Endothelial cell of umbilical vein (primary cell): ENCODE data around the gene PPM1D. TPM values are rescaled to one million over a fixed set of nuclear protein-coding genes. Genes with fewer than 3 reads are reported as not detected.

Experiments used
- BruUV-seq: library from RNA; stranded (reverse); fragments of 400-500 nt; replicated peaks from 2 replicates; lab custom pipeline; 2021; lab: Mats Ljungman, UMichigan
- CTCF ChIA-PET: fragments of 300-600, 350-600 bp; sonication (Branson Sonifier 250); formaldehyde crosslinking; loops from one replicate; lab custom pipeline; 2021; ENCODE audit warnings: antibody characterized with exemption, inconsistent platforms; lab: Charles Lee
- POLR2A ChIA-PET: fragments of 300-600, 350-600 bp; sonication (Branson Sonifier 250); formaldehyde crosslinking; loops from one replicate; lab custom pipeline; 2021; ENCODE audit warnings: antibody characterized with exemption, inconsistent platforms; lab: Charles Lee
- DNase-seq: peaks from one replicate; pipeline ENCODE4 v3.0.0-alpha.2; 2011; ENCODE audit warnings: low read depth, low spot score
- FAIRE-seq: peaks from 2 replicates; lab custom pipeline; 2011; peaks lifted over from hg19 to GRCh38; lab: Jason Lieb, UNC
- H2AFZ ChIP-seq: 2 replicates; pipeline ENCODE4 v1.6.0; 2012; ENCODE audit warnings: low read depth, low read length, control low read depth, inconsistent platforms
- H3K27ac ChIP-seq: 2 replicates; pipeline ENCODE4 v1.5.1; 2011; ENCODE audit warnings: low read depth, mild to moderate bottlenecking, control low read depth, low read length, moderate library complexity; ENCODE audit not compliant: insufficient read depth
- H3K27me3 ChIP-seq, 2 experiments: 2 replicates each; pipeline versions ENCODE4 v1.6.0 to v1.6.1; 2011; ENCODE audit warnings: low read length in 2 of 2, mixed read lengths in 1 of 2; ENCODE audit not compliant: control insufficient read depth in 2 of 2, insufficient read depth in 2 of 2
- H3K36me3 ChIP-seq, 2 experiments: 2 replicates in 1 of 2; 3 replicates in 1 of 2; pipeline ENCODE4 v1.5.1; 2011; ENCODE audit warnings: low read length in 2 of 2, mild to moderate bottlenecking in 1 of 2, moderate library complexity in 1 of 2; ENCODE audit not compliant: control insufficient read depth in 2 of 2, insufficient read depth in 2 of 2; ENCODE audit errors: extremely low read depth in 1 of 2
- H3K4me1 ChIP-seq: 3 replicates; pipeline ENCODE4 v1.5.1; 2011; ENCODE audit warnings: mild to moderate bottlenecking, low read length; ENCODE audit not compliant: control insufficient read depth, insufficient read depth; ENCODE audit errors: extremely low read depth
- H3K4me2 ChIP-seq: 2 replicates; pipeline ENCODE4 v1.6.1; 2011; ENCODE audit warnings: low read length, control low read depth, mixed read lengths; ENCODE audit not compliant: insufficient read depth
- H3K4me3 ChIP-seq, 3 experiments: fragments of 200-600 bp in 1 of 3; sonication (generic), shearing (Covaris generic) in 1 of 3; replicated peaks in 1 of 3; 2 replicates each; pipeline ENCODE4 v1.5.1; 2011 to 2016; ENCODE audit warnings: control low read depth in 3 of 3, low read length in 3 of 3, mild to moderate bottlenecking in 2 of 3, inconsistent platforms in 1 of 3, low read depth in 1 of 3, moderate library complexity in 1 of 3; ENCODE audit not compliant: insufficient read depth in 1 of 3
- H3K79me2 ChIP-seq: 2 replicates; pipeline ENCODE4 v1.6.0; 2012; ENCODE audit warnings: low read length, inconsistent platforms; ENCODE audit not compliant: control insufficient read depth, insufficient read depth
- H3K9ac ChIP-seq: replicated peaks from 2 replicates; pipeline ENCODE3; 2011; ENCODE audit warnings: low read length, control low read depth; ENCODE audit not compliant: insufficient read depth; ENCODE audit errors: extremely low read depth
- H3K9me1 ChIP-seq: replicated peaks from 3 replicates; pipeline ENCODE4 v1.6.0; 2011; ENCODE audit warnings: mild to moderate bottlenecking, low read length; ENCODE audit not compliant: control insufficient read depth, insufficient read depth; ENCODE audit errors: extremely low read depth
- H3K9me3 ChIP-seq: replicated peaks from 2 replicates; pipeline ENCODE4 v1.5.1; 2012; ENCODE audit warnings: low read length, inconsistent platforms; ENCODE audit not compliant: control insufficient read depth, insufficient read depth
- H4K20me1 ChIP-seq: replicated peaks from 2 replicates; pipeline ENCODE3; 2011; ENCODE audit warnings: mild to moderate bottlenecking, low read length; ENCODE audit not compliant: control insufficient read depth, insufficient read depth; ENCODE audit errors: extremely low read depth
- CTCF ChIP-seq, 2 donors: IDR thresholded peaks; 1 replicate in 1 of 2; 2 replicates in 1 of 2; pipeline ENCODE4 v1.5.1; 2011; ENCODE audit warnings: low read length in 2 of 2, mild to moderate bottlenecking in 2 of 2, moderate library complexity in 2 of 2, control low read depth in 1 of 2, inconsistent platforms in 1 of 2, low read depth in 1 of 2; ENCODE audit not compliant: insufficient read depth in 1 of 2; ENCODE audit errors: extremely low read depth in 1 of 2
- EZH2 ChIP-seq: IDR thresholded peaks from 2 replicates; pipeline ENCODE4 v1.6.1; 2012; ENCODE audit warnings: borderline replicate concordance, low read depth, mild to moderate bottlenecking, moderate library complexity, low read length, inconsistent platforms; ENCODE audit not compliant: severe bottlenecking
- FOS ChIP-seq: IDR thresholded peaks from 2 replicates; pipeline ENCODE4 v1.6.1; 2011; ENCODE audit warnings: mild to moderate bottlenecking, low read length, moderate library complexity, borderline replicate concordance; ENCODE audit not compliant: insufficient read depth
- GATA2 ChIP-seq: IDR thresholded peaks from 2 replicates; pipeline ENCODE4 v1.7.0; 2011; ENCODE audit warnings: low read depth, mild to moderate bottlenecking, moderate library complexity, mixed read lengths, low read length; ENCODE audit not compliant: insufficient read length, insufficient read depth
- JUN ChIP-seq: IDR thresholded peaks from 2 replicates; pipeline ENCODE4 v1.6.1; 2011; ENCODE audit warnings: borderline replicate concordance, low read depth; ENCODE audit not compliant: insufficient read length, insufficient read depth
- MAX ChIP-seq: IDR thresholded peaks from 2 replicates; pipeline ENCODE4 v1.6.1; 2011; ENCODE audit not compliant: insufficient read depth, insufficient read length
- MYC ChIP-seq: IDR thresholded peaks from one replicate; pipeline ENCODE4 v1.6.1; 2011; ENCODE audit warnings: mild to moderate bottlenecking, low read depth, low read length
- POLR2A ChIP-seq: IDR thresholded peaks from 2 replicates; pipeline ENCODE4 v1.6.1; 2012; ENCODE audit warnings: low read depth, mild to moderate bottlenecking, control low read depth, low read length
- POLR2AphosphoS5 ChIP-seq: IDR thresholded peaks from 2 replicates; pipeline ENCODE4 v1.6.1; 2012; ENCODE audit warnings: low read depth, mild to moderate bottlenecking, control low read depth, low read length, moderate library complexity; ENCODE audit not compliant: insufficient read depth
- dilution Hi-C: fragments of 300-500 bp; cut with MboI; formaldehyde crosslinking; loops from one replicate; pipeline ENCODE4 v1.15.0; 2019; ENCODE audit warnings: low sequenced_read_pairs; ENCODE audit not compliant: extremely low pct_ligation_motif_present
- intact Hi-C: fragments of 100-400 bp; cut with micrococcal nuclease; formaldehyde crosslinking; loops from one replicate; pipeline ENCODE4 v1.10.0; 2022
- polyA plus RNA-seq, 4 experiments: library from polyadenylated mRNA; depleted of rRNA in 3 of 4; stranded (reverse) in 3 of 4; unstranded in 1 of 4; fragments of >200 nt; gene quantifications; 2 replicates each; pipeline versions ENCODE4 v1.2.1 to v1.2.3, GENCODE V29; 2011 to 2012; ENCODE audit warnings: missing spikeins in 1 of 4
- total RNA-seq: library from RNA; stranded (reverse); gene quantifications from 2 replicates; pipeline ENCODE4 v1.2.3, GENCODE V29; 2021

PPM1D gene
- total and polyA plus RNA-seq, 2 donors (not counting 3 experiments of a cell fraction or from before 2014, with no cell fraction given), result 7.9 to 19.0 TPM

- ChIA-PET CTCF (interaction anchor here (1.4 kb wide), 1 partner anchor 43 kb away, joined by 4 read pairs; no protein-coding TSS in a partner anchor), POLR2A (interaction anchor here (1.0 to 1.4 kb wide), 3 partner anchors 14 to 152 kb away, joined by 3 to 4 read pairs (median 4); partner anchors contain the start of gene PPM1D)
- FAIRE-seq, result no peak
- no peaks in the 10 kb centered on the region for H3K9me1 ChIP-seq
- intact Hi-C loops, result no loop called here
- no peak overlapping the region for H3K27ac ChIP-seq
- peak overlapping the region; percentile 57 to 76 (median 65) for H3K4me3 ChIP-seq
- H3K9me3 ChIP-seq, result no peaks in the 10 kb centered on the region
- BruUV-seq, result no TSS peak
- H3K9ac ChIP-seq, result peak overlapping the region; percentile 71
- H3K4me2 ChIP-seq, result peak overlapping the region; percentile 74
- no peaks in the 10 kb centered on the region for H3K36me3 ChIP-seq
- dilution Hi-C loops, result no loop called here
- TF ChIP-seq CTCF (IDR thresholded peaks at IDR 0.05; ENCODE audit: extremely low read depth in 1 of 2, insufficient read depth in 1 of 2, low read depth in 1 of 2, low read length in 2 of 2) (no peak), POLR2AphosphoS5 (no peak), POLR2A (no peak), MYC (no peak), GATA2 (no peak), FOS (no peak), JUN (no peak), MAX (no peak), EZH2 (no peak)
- DNase-seq, result no peak
- H3K27me3 ChIP-seq, result no peaks in the 10 kb centered on the region
- H3K4me1 ChIP-seq, result peaks cover 7% of the 10 kb centered on the region
- no peaks in the 10 kb centered on the region for H4K20me1 ChIP-seq
- H2AFZ ChIP-seq, result peak overlapping the region; percentile 83
- no peaks in the 10 kb centered on the region for H3K79me2 ChIP-seq
Measured at GRCh38 chr17:60678118-60678444, 78.1 kb downstream of the PPM1D start.
